Suprapubic skin (tissue), 4 donors: ENCODE data around the gene POLR3E. TPM values are rescaled to one million over a fixed set of nuclear protein-coding genes. Genes with fewer than 3 reads are reported as not detected.

Experiments
- DNase-seq, 2 donors: peaks; one replicate each; pipeline ENCODE4 v3.0.0-alpha.2; 2019; ENCODE audit warnings: low spot score in 2 of 2
- H3K27ac ChIP-seq: fragments of 200-600 bp; sonication (generic); one replicate; pipeline ENCODE4 v1.5.1; 2019
- H3K27me3 ChIP-seq: fragments of 200-600 bp; sonication (generic); one replicate; pipeline ENCODE4 v1.5.1; 2019
- H3K36me3 ChIP-seq: fragments of 200-600 bp; sonication (generic); one replicate; pipeline ENCODE4 v1.5.1; 2019
- H3K4me1 ChIP-seq: fragments of 200-600 bp; sonication (generic); one replicate; pipeline ENCODE4 v1.5.1; 2019
- H3K4me3 ChIP-seq: fragments of 200-600 bp; sonication (generic); one replicate; pipeline ENCODE4 v1.5.1; 2019; ENCODE audit warnings: mild to moderate bottlenecking
- H3K9me3 ChIP-seq: fragments of 200-600 bp; sonication (generic); one replicate; pipeline ENCODE4 v1.5.1; 2019
- EP300 ChIP-seq: sonication (generic); formaldehyde crosslinking; IDR thresholded peaks from one replicate; pipeline ENCODE4 v1.6.1; 2017; ENCODE audit warnings: antibody characterized with exemption
- POLR2A ChIP-seq, 2 donors: fragments of 450-650 bp; IDR thresholded peaks; one replicate each; pipeline ENCODE4 v1.6.1; 2017; ENCODE audit warnings: antibody characterized with exemption in 2 of 2, mild to moderate bottlenecking in 2 of 2, moderate library complexity in 2 of 2
- POLR2AphosphoS5 ChIP-seq, 3 donors: sonication (generic); formaldehyde crosslinking; IDR thresholded peaks; one replicate each; pipeline ENCODE4 v1.6.1; 2017; ENCODE audit warnings: antibody characterized with exemption in 3 of 3
- WGBS: methylation state at CpG from one replicate; pipeline ENCODE4 v1.1.5; 2018; 5-methylcytosine and 5-hydroxymethylcytosine counted together
- total RNA-seq, 4 donors: library from RNA; depleted of rRNA; stranded (reverse); fragments of >200 nt; gene quantifications; one replicate each; pipeline ENCODE4 v1.1.0, GENCODE V29; 2016
- TF ChIP-seq, protein P1 (sequence below), 2 donors: fragments of 200-600 bp in 1 of 2; fragments of 450-650 bp in 1 of 2; sonication (generic) in 1 of 2; IDR thresholded peaks; one replicate each; pipeline ENCODE4 v1.5.1; 2016 to 2019; ENCODE audit warnings: antibody characterized with exemption in 2 of 2, mild to moderate bottlenecking in 1 of 2, moderate library complexity in 1 of 2

POLR3E gene
- total RNA-seq, 4 donors from 2014 or later = 63.3 to 116 (median 89.0) TPM

DNA sequence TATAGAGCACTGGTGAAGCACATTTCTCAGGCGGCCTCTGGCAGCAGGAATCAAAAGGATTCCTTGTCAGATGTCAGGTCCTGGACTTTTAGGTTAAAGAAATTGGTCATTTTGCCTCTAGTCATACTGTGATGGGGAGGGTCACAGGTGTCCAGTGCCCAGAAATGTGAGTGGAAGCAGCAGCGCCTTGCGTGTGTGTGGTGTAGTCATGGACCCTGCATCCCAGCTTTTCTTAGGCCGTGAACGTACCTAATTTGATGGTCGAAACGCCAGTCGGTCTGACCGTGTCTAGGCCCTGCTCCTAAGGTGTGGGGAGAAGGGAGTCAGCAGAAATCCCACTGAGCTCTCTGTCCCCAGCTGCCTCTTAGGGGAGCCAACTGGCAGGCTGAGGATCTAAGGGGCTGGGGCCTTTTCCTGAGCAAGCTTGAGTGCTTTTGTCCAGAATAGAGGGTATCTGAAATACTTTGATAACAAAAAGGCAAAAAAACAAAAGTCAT lies 32.0 kb downstream of the POLR3E start:
- no peaks in the 10 kb centered on the region for H3K4me1 ChIP-seq
- no peaks in the 10 kb centered on the region for H3K9me3 ChIP-seq
- TF ChIP-seq POLR2AphosphoS5 (IDR thresholded peaks at IDR 0.05) (no peak), EP300 (no peak), POLR2A (IDR thresholded peaks at IDR 0.05) (no peak)
- TF ChIP-seq, protein P1, sequence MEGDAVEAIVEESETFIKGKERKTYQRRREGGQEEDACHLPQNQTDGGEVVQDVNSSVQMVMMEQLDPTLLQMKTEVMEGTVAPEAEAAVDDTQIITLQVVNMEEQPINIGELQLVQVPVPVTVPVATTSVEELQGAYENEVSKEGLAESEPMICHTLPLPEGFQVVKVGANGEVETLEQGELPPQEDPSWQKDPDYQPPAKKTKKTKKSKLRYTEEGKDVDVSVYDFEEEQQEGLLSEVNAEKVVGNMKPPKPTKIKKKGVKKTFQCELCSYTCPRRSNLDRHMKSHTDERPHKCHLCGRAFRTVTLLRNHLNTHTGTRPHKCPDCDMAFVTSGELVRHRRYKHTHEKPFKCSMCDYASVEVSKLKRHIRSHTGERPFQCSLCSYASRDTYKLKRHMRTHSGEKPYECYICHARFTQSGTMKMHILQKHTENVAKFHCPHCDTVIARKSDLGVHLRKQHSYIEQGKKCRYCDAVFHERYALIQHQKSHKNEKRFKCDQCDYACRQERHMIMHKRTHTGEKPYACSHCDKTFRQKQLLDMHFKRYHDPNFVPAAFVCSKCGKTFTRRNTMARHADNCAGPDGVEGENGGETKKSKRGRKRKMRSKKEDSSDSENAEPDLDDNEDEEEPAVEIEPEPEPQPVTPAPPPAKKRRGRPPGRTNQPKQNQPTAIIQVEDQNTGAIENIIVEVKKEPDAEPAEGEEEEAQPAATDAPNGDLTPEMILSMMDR (IDR thresholded peaks at IDR 0.05) = no peak
- H3K36me3 ChIP-seq = peaks cover 89% of the 10 kb centered on the region
- H3K4me3 ChIP-seq = no peak overlapping the region
- WGBS = 93% methylated on average over 9 of the region's 9 CpGs
- no peaks in the 10 kb centered on the region for H3K27me3 ChIP-seq
- no peak overlapping the region for H3K27ac ChIP-seq
- no peak for DNase-seq

DNA sequence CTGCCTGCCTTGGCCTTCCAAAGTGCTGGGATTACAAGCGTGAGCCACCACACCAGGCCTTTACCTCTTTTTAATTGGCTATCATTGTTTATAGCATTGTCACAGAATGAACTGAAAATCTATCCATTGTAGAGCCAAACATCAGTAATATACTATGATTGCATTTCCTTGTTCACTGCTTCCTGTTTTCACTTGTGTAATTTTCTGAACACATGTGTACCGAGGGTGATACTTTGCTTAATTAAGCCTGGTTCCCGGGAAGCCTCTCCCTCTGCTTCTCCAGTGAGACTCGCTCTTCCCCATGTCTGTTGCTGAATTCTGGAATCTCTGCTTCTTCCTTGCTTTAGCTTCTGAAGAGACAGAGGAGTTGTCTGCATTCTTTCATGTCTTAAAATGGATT lies 33.1 kb downstream of the POLR3E start:
- H3K27ac ChIP-seq = no peak overlapping the region

DNA sequence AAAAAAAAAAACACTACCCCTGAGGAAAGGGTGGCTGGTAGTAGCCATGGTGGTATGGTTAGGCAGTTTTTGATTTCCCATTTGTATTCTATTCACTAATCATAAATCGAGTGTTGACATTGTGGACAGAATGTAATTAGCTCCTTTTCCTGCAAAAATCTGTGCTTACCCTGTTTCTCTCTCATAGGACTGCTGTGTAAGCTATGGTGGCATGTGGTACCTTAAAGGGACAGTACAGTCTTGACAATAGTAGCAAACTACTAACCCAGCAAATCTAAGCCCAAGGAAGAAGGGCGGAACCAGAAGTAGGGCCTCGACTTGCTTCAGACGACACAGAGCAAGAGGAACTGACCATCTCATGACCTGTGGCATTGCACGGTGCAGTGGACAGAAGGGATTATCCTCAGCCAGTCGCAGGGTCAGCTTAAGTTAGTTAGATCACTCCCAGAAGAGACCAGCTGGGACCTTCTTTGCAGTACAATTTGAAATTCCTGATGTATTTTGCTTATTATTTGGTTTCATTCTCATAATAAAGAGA lies 36.3 kb downstream of the POLR3E start:
- Histone ChIP-seq H3K27ac (no peak overlapping the region), H3K9me3 (no peaks in the 10 kb centered on the region), H3K36me3 (peaks cover 66% of the 10 kb centered on the region), H3K4me3 (no peak overlapping the region), H3K4me1 (no peaks in the 10 kb centered on the region), H3K27me3 (no peaks in the 10 kb centered on the region)
- no peak for TF ChIP-seq POLR2AphosphoS5 (IDR thresholded peaks at IDR 0.05)
- no peak for TF ChIP-seq POLR2A (IDR thresholded peaks at IDR 0.05)
- no peak for TF ChIP-seq EP300
- TF ChIP-seq, protein P1 (IDR thresholded peaks at IDR 0.05) = no peak
- WGBS = 86% methylated on average over 6 of the region's 6 CpGs
- no peak for DNase-seq

More for the DNA sequence above, 33.1 kb downstream of the POLR3E start:
- Histone ChIP-seq H3K4me1 (no peaks in the 10 kb centered on the region), H3K9me3 (no peaks in the 10 kb centered on the region), H3K27me3 (no peaks in the 10 kb centered on the region), H3K36me3 (peaks cover 88% of the 10 kb centered on the region), H3K4me3 (no peak overlapping the region)
- TF ChIP-seq POLR2AphosphoS5 (IDR thresholded peaks at IDR 0.05) = no peak
- TF ChIP-seq POLR2A (IDR thresholded peaks at IDR 0.05) = no peak
- TF ChIP-seq, protein P1 (IDR thresholded peaks at IDR 0.05) = no peak
- TF ChIP-seq EP300 = no peak
- no peak for DNase-seq
- 77% methylated on average over 4 of the region's 4 CpGs for WGBS

DNA sequence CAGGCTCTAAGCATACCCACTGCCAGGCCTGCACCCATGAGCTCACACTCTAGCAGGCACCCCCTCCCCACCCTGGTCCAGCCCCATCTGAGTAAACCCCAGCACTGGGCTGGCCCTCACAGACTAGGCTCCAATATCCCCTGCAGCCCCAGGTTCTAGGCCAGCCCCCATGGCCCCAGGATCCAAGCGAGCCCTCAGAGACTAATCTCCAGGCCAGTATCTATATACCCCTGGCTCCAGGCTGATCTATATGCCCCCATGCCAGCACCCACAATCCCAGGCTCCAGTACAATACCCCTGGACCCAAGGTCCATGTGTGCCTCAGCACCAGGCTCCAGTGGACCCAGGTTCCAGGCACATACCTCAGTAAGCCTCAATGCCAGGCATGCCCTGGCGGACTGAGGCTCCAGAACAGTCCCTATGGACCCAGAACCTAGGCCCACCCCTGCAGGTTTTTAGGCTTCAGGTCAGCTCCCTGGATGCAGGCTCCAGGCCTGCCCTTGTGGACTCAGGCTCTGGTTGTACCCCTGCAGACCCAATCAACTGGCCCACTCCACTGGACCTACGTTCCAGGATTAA lies 38.5 kb downstream of the POLR3E start:
- Histone ChIP-seq H3K27me3 (no peaks in the 10 kb centered on the region), H3K4me3 (no peak overlapping the region), H3K27ac (no peak overlapping the region), H3K9me3 (no peaks in the 10 kb centered on the region), H3K36me3 (peaks cover 52% of the 10 kb centered on the region), H3K4me1 (no peaks in the 10 kb centered on the region)
- 67% methylated on average over 3 of the region's 3 CpGs for WGBS
- DNase-seq = no peak
- TF ChIP-seq EP300 (no peak), POLR2A (IDR thresholded peaks at IDR 0.05) (no peak), POLR2AphosphoS5 (IDR thresholded peaks at IDR 0.05) (no peak)
- TF ChIP-seq, protein P1 (IDR thresholded peaks at IDR 0.05) = no peak

DNA sequence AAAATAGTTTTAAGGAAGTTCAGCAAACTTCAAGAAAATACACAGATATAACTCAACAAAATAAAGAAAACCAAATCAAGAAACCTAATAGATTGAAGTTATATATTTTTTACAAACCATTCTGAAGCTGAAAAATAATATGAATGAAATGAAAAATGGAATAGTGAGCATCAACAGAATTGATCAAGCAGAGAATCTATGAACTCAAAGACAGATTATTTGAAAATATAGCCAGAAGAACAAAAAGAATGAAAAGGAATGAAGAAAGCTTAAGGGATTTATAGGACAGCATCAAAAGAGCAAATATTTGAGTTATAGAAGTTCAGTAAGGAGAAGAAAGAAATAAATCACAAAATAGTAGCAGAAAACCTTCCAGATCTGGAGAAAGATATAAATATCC lies 39.4 kb downstream of the POLR3E start:
- H3K4me3 ChIP-seq = no peak overlapping the region
- no peaks in the 10 kb centered on the region for H3K27me3 ChIP-seq
- peaks cover 50% of the 10 kb centered on the region for H3K36me3 ChIP-seq
- no peaks in the 10 kb centered on the region for H3K9me3 ChIP-seq
- TF ChIP-seq, protein P1 (IDR thresholded peaks at IDR 0.05) = no peak
- TF ChIP-seq POLR2A (IDR thresholded peaks at IDR 0.05) = no peak
- no peak for TF ChIP-seq EP300
- no peak for TF ChIP-seq POLR2AphosphoS5 (IDR thresholded peaks at IDR 0.05)
- no peaks in the 10 kb centered on the region for H3K4me1 ChIP-seq
- H3K27ac ChIP-seq = no peak overlapping the region
- DNase-seq = no peak
